NCI-H2227 treated with DMSO at 0.1 percent for 48 hours (cell line): ENCODE measurements around the gene TKTL1.
"Not testable (repeated sequence)": the region's sequence is repeated elsewhere in the genome, so short reads cannot be mapped to it uniquely, and the experiment has no call there.

Experiments
- DNase-seq: peaks from one replicate; lab custom pipeline; 2025; lab: John Stamatoyannopoulos, UW

Gene TKTL1

DNA sequence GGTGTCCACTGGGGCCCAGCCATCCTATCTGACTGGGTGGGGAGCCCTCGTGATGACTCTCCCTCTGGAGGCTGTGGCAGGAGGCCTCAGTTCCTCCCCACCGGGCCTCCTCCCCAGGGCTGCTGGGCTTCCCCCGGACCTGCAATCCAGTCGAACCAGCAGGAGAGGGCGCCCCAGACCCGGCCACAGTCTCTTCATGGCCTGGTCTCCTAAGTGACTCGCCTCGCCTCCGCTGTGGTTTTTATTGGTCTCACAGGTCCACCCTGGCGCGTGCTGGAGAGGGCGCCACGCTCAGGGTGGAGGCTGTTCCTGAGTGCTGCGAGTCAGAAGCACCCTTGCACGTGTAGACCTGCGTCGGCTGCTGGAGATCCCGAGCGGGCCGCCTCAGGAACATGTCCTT, 48.0 kb downstream of the TKTL1 start:
- not testable (repeated sequence) for DNase-seq

DNA sequence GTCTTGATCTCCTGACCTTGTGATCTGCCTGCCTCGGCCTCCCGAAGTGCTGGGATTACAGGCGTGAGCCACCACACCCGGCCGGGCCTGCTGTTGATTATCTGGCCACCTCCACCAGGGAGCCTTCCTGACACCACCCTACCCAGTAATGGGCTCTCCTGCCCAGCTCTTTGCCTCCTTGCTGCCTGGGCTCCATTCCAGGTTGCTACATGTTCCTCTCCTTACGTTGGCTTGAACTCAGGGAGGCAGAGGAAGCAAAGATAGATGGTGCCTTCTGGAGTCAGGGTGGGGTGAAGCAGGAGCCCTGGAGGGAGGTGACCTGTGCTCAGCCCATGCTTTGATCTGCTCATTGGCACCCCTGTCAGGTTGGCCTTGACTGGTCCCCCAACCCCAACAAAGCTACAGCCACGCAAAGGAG, 52.5 kb downstream of the TKTL1 start:
- DNase-seq, result no peak

DNA sequence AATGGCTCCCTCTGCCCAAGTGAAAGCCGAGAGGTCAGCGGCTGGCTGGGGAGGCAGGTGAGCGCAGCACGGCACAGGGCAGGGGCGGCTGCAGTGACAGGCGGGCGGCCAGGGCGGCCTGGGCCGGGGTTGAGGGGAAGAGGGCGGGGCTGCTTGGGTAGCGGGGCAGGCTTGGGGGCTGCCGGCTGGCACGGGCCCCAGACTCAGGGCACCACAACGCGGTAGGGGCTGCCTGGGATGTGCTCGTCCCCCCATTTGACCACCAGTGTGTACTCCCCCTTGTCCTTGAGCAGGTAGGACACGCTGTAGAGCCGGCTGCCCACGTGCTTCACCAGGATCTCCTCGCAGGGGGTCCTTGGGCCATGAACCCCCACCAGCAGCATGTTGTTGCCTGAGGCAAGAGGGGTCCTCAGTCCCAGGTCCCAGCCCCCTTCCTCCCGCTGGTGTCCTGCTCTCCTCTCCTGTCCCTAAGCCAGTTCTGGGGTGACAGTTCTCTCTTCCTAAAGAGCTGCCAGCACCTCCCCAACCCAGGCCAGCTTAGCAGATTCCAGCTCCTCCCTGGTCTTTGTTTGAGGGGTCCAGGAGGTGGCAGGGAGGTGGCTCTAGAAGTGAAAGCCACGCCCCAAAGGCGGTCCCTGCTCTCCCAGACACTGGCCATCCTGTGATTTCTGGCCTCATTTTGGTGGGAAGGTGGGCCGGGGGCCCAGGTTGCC, 53.2 kb downstream of the TKTL1 start:
- no peak for DNase-seq

DNA sequence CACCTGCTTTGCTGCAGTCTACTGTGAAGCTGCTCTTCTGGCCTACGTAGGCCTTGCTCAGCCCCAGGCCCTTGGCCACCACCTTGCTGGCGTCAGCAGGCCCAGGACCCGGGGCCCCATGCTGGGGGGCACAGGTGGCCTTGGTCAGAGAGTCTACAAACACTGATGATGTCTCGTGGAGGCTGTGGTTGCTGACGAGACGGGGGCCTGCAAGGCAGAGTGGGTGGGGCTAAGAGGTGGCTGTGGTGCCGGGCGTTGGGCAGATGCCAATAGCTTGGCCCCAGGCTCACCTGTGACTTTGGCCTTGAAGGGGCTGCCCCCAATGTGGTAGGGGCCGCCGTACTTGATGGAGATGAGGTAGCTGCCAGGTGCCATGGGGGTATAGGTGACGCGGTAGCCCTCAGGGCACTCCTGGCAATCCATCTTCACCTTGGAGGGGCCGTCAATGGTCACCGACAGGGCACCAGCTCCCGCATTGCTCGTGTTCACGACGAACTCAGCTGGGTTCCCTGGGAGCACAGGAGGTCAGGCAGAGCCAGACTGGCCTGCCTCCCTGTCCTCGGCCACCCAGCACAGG, 53.9 kb downstream of the TKTL1 start:
- no peak for DNase-seq

DNA sequence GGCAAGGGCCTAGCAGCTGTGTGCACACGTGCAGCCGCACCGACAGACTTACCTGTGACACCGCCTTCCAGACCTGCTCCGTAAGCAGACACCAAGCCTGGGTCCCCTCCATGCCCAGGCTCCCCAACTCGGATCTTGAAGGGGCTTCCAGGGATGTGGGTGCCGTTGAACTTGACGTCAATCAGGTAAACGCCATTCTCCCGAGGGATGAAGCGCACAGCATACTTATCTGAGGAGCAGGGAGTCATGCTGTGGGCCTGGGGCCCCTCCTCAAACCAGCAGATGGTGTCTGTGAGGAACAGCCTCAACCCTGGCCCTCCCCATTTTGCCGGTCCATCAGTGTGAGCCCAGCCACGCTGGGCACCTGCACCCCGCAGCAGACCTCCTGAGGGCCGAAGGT, 54.4 kb downstream of the TKTL1 start:
- no peak for DNase-seq

DNA sequence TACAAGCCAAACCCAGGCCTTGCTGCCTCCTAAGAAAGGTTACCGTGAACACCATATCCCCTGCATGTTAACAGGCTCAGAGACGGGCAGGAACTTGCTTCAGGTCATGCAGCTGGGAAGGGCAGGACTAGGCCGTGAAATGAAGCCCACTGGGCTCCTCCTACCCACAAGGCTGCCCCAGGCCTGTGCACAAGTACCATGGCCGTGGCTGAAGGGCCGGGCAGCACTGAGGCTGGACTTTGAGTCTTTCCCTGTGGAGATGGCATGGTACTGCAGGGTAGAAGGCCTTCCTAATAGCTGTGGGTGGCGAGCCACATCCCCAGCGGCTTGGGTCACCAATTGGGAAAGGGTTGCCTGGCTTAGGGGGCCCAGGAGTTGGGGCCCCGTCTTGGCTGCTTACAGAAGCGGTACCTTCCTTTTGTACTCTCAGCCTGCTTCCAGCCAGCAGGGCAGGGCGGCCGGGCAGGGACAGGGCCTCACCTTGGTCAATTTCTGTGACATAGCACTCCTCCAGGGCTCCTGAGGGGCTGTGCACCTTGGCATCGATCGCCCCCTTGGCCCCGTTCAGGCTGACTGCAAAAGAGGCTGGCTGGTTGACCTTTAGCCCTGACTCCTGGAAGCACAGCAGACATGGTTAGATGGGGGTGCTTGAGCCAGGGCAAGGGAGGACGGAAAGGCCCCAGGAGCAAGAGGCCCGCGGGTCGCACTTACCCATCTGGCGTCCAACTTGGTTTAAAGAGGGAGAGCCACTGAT, 55.0 kb downstream of the TKTL1 start:
- DNase-seq, result no peak

DNA sequence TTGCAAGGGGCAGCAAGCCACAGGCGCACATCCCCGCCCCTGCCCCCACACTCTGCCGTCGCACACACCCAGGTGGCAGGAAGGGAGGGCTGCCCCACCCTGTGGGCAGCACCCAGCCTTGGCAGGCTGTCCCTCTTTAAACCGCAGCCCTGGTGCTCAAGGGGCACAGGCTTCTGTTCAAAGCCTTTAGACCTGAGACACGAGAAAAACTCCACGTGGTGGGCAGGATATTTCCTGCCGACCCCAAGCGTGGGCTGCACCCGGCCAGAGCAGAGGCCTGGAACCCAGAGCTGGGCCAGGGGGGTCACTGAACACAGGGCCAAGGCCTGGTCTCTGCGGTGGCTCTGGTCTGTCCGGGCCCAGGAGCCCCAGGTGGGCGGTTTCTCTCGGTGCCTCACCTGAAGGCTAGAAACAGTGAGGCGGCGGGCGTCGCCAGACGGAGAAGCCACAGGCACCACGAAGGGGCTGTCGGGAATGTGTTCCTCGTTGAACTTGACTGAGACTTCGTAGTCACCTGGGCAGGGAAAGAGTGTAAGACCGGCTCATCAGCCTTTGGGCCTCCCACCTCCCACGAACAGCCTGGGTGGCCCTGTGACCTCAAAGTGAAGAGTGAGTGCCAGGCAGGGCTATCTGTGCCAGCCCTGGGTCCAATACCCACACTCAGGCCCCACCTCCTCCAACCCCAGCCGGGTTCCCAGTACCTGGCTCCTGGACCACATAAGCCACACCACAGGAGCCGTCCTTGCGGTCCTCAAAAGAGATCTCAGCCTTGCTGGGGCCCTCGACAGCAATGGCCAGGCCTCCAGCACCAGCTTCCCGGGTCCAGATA, 55.8 kb downstream of the TKTL1 start:
- no peak for DNase-seq

DNA sequence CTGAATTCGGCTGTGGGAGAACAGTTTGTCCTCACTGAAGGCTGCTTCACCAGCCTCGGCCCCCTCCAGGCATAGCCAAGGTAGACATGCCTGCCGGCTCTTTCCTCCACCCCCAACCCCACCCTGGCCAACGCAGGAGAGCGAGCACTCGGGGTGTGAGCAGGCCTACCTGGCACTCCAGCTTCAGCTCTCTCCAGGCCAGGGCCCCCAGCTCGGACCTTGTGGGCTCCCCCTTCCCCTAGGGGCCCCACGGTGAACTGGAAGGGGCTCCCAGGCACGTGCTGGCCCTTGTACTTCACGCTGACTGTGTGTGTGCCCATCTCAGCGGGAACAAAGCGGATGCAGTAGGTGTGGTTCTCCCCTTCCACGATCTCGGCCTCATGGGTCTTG, 56.4 kb downstream of the TKTL1 start:
- DNase-seq, result no peak

DNA sequence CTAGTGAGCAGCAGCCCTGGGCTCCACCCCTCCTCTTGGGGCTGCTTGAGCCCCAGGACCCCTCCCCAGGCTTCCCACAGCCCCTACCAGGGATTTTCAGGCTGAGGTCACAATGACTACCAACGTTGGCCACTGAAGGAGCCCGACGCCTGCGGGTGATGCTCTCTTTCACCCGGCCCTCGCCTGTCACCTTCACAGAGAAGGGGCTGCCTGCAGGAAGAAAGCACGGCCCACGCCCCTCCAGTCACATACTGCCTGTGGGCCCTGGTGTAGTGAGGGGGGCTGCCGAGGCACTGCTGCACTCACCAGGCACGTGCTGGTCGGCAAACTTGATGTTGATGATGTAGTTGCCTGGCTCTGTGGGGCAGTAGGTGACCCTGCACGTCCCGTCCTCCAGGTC, 56.9 kb downstream of the TKTL1 start:
- DNase-seq, result no peak

DNA sequence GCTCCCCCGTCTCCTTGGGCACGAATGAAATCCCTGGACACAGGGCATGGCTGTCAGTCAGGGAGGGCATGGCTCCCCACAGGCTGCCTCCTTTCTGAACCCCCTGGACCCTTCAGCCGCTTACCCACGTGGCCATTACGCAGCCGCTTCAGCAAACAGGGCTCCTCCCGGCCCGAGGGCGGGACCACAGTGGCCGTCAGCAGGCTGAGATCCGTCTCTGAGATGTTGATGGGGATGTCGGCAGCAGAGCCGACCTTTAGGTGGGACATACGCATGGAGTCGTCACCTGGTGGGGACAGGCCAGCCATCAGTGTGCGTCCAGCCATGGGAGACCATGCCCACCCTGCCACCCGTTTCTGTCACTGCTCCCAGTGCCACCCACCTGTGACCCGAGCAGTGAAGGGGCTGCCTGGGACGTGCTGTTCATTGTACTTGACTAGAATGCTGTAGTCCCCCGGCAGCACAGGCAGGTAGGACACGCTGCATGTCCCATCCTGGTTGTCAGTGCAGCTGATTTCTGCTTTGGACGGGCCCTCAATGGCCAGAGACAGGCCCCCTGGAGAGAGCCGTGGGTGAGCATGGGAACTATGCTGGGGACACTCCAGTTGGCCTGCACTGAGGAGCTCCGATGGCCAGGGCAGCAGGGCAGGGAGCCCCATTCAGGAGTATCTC, 57.7 kb downstream of the TKTL1 start:
- DNase-seq, result no peak

DNA sequence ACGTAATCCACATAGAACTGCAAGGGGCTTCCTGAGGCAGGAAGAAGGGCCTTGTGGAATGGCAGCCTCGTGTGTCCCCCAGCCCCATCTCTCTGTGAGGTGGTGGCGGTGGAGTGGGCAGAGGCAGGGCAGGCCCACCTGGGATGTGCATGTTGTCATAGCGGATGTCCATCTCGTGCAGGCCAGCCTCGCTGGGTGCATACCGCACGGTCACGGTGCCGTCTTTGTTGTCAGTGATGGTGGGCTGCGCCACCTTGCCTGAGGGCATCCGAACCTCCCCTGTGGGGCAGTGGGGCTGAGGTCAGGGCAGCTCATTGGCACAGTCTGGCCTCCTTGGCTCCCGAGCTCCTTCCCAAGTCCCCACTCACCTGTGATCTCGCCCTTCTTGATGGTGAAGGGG, 58.4 kb downstream of the TKTL1 start:
- no peak for DNase-seq

DNA sequence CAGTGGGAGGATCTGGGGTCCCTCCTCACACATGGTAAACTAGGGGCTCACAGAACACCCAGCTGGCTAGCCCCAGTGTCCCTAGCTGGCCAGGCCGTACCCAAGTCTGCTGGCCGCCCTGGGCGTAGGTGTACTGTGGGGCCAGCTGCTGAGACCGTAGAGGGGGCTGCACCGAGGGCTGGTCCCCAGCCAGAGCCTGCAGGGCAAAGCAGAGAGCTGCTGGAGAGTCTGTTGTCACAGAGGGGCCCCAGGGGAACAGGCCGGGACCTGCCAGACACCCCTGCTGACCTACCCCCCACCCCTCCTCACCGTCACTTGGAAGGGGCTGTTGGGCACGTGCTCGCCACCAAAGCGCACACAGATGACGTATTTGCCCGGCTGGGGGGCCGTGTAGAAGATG, 58.9 kb downstream of the TKTL1 start:
- no peak for DNase-seq

DNA sequence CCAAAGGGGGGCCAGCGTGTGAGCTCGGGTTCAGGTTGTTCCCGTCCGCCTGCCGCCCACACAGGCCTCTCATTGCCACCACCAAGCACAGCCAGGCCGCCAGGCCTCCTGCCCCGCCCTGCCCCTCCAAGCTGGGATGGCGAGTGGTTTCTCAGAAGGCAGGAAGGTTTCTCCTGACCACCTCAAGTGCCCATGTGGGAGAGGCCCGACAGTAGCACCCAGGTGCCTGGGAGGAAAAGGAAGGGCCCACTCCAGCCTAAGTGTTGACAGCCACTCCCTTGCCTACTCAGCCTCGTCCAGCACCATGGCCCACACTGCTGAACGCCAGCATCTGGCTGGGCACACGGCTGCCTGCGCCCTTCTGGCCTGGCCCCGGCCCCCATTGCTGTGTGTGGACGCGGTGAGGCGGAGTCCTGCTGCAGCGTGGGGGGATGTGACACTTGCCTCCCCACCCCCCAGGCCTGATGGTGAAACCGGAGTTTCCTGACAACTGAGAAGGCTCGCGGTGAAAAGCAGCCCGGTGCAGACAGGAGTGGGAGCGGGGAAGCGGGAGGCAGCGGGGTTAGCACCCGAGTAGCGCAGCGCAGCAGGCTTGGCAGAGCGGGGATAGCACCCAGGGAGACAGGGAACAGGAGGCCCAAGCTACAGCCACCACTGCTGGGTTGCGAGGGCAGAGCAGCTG, 59.6 kb downstream of the TKTL1 start:
- no peak for DNase-seq

DNA sequence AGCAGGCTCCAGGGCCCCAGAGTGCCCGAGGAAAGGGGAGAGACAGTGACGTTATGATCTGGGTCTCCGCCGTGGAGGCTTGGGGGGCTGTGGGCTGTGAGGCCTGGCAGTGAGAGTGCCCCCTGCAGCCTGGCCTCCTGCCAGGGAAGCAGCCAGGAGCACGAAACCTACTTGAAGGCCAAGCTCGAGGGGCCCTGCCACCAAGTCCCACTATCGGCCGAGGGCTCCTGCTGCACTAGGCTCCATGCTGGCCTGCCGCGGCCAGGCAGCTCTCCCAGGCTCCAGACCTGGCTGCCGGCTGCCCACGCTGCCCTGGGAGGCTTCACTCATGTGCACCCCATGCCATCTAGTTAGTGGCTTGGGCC, 60.2 kb downstream of the TKTL1 start:
- no peak for DNase-seq

DNA sequence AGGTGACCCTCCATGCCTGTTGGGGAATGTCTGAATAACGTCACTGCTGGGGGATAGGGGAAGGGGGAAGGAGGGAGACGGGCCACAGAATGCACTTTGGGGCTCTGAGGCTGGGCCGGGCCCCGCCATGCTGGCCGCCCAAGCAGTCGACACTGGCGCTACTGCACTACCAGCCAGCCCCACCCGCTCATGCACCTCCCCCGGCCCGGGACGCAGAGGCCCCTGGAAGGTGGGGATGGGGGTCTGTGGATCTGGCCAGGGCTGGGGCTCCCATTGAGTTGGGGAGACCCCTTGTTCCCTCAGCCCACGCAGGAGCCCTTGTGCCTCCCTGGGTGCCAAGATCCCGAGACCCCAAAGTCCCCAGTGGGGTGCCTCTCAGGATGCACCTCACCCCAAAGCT, 61.0 kb downstream of the TKTL1 start:
- no peak for DNase-seq

DNA sequence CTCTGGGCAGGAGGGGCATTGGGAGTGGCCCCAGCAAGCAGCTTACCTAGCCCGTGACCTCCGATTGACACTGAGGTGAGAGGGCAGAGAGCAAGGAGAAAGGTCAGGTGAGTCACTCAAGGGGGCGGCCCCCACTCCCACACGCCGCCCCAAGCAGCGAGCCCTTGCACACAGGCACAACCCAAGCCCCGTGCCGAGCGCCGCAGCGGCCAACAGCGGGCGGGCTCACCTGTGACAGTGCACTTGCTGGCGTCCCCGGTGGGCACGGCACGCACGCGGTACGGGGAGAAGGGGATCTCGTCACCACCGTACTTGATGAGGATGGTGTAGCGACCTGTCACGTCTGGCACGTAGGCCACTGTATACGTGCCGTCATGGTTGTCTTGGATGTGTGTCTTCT, 61.6 kb downstream of the TKTL1 start:
- no peak for DNase-seq

DNA sequence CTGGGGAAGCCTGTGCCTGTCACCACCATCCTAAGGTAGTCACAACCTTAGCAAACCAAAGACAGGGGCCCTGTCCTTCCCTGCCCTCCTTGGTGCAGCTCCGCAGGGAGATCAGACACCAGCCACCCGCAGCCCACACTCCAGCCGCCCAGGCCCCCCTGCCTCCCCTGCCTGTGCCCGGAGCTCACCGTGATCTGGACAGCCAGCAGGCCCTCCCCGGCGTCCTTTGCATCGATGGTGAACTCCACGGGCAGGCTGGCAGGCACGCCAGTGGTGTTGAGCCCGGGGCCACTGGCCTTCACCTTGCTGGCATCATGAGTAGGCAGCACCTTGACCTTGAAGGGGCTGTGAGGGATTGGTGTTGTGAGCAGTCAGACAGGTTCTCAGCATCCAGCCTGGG, 62.4 kb downstream of the TKTL1 start:
- no peak for DNase-seq

DNA sequence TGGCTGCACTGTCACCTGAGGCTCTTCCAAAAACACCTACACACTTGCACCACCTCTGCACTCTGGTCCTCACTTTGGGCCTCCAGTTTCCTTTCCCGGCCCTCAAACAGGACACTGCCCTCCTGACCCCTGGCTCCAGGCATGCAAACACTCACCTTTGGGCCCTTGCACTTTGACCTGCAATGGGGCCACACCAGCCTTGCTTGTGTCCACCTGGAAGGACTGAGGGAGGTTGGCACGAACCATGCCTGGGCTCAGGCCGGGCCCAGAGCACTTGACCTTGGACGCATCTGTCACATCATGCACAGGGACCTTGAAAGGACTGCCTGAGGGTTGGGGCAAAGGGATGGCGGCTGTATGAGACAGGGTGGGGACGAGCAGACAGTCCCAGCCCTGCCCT, 63.2 kb downstream of the TKTL1 start:
- no peak for DNase-seq

DNA sequence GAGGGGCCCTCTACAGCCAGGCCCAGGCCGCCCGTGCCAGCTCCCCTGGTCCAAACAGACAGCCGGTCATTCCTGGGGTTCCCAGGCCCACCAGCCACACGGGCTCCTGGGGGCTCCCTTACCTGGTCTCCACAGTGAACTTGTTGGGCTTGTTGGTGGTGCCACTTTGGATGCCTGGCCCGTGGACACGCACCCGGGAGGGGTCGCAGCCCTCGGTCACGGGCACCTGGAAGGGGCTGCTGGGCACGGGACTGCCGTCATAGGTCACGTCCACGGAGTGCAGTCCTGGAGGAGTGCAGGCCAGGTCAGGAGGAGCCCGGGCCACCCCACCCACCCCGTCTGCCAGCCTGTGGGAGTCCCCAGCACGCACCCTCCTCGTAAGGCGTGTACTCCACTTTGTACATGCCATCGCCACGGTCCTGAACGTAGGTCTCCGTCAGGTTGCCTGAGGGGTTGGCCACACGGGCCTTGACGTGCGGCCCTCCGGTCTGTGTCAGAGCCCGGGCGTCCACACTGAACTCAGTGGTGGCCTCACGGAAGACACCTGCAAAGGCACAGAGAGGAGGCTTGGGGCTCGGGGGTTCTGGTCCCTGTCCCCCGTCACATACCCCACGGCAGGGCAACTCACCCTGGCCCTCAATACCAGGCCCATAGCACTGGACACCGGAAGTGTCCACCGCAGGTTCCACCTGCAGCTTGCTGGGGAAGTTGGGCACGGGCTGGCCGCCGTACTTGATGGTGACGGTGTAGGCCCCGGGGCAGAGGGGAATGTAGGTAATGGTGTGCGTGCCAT, 64.0 kb downstream of the TKTL1 start:
- no peak for DNase-seq

DNA sequence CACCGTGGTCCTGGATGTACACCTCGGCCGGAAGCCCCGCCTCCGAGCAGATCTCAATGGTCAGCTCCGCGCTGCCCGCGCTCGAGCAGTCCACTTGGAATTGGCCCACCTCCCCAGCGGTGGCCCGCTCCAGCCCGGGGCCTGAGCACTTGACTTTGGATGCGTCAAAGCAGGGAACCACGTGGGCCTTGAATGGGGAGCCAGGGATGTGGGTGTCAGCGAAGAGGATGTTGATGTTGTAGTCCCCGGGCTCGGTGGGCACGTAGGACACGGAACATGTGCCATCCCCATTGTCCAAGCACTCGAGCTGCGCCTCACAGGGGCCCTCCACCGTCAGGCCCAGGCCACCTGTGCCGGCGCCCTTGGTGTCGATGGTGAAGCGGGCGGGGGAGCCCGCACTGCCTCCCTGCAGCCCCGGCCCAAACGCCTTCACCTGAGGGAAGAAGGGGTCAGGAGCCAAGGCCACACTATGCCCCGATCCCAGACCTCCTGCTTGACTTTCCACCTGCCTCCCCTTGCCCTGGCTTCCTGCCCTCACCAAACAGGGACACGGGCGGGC, 64.6 kb downstream of the TKTL1 start:
- no peak for DNase-seq
